ENCODE results near the gene SCCPDH. TPM values are rescaled to one million over a fixed set of nuclear protein-coding genes. Genes with fewer than 3 reads are reported as not detected.
"Not testable (repeated sequence)": the region's sequence is repeated elsewhere in the genome, so short reads cannot be mapped to it uniquely, and the experiment has no call there.

The SCCPDH gene
- polyA plus RNA-seq, 6 donors from 2014 or later = 5.6 to 13.4 (median 10.7) TPM

GRCh38 chr1:246712428-246712827, 11.8 kb upstream of the SCCPDH start:
- DNase-seq; H3K27ac Mint-ChIP-seq; H3K4me1 Mint-ChIP-seq; ATAC-seq (ENCODE audit: low read depth in 2 of 2); H3K36me3 Mint-ChIP-seq; H3K4me3 Mint-ChIP-seq: not testable (repeated sequence)
- H3K27me3 Mint-ChIP-seq = peaks cover 5 to 24% (median 23%) of the 10 kb centered on the region in 3 donors
- peaks cover 5 to 24% (median 7%) of the 10 kb centered on the region in 7 donors for H3K9me3 Mint-ChIP-seq

- H3K4me1 Mint-ChIP-seq; DNase-seq; ATAC-seq (ENCODE audit: low read depth in 2 of 2); H3K36me3 Mint-ChIP-seq; H3K27ac Mint-ChIP-seq; H3K4me3 Mint-ChIP-seq: not testable (repeated sequence)
- Mint-ChIP-seq H3K27me3 (peaks cover 14 to 18% (median 16%) of the 10 kb centered on the region in 3 donors), H3K9me3 (peaks cover 0 to 16% (median 11%) of the 10 kb centered on the region in 7 donors)
Measured at GRCh38 chr1:246719361-246719760, 4.8 kb upstream of the SCCPDH start.

GRCh38 chr1:246720814-246721213, 3.4 kb upstream of the SCCPDH start:
- not testable (repeated sequence) for DNase-seq; H3K36me3 Mint-ChIP-seq; H3K27ac Mint-ChIP-seq; ATAC-seq (ENCODE audit: low read depth in 2 of 2)
- peaks cover 0 to 16% (median 11%) of the 10 kb centered on the region in 7 donors for H3K9me3 Mint-ChIP-seq
- H3K4me3 Mint-ChIP-seq = peak overlapping the region in 2 of 8 donors; percentile 24 to 41
- H3K4me1 Mint-ChIP-seq = peaks cover 8 to 13% (median 13%) of the 10 kb centered on the region in 3 donors
- H3K27me3 Mint-ChIP-seq = peaks cover 8 to 11% (median 9%) of the 10 kb centered on the region in 3 donors

GRCh38 chr1:246722720-246723119, 1.5 kb upstream of the SCCPDH start:
- ATAC-seq (ENCODE audit: low read depth in 2 of 2) = no peak
- peaks cover 7 to 8% of the 10 kb centered on the region in 2 donors for H3K36me3 Mint-ChIP-seq
- peaks cover 0 to 9% (median 5%) of the 10 kb centered on the region in 3 donors for H3K27me3 Mint-ChIP-seq
- peaks cover 5 to 21% (median 12%) of the 10 kb centered on the region in 7 donors for H3K9me3 Mint-ChIP-seq
- peak overlapping the region in 6 of 8 donors; percentile 10 to 94 (median 56) for H3K4me3 Mint-ChIP-seq
- no peak for DNase-seq
- H3K27ac Mint-ChIP-seq = no peak overlapping the region
- peaks cover 8 to 13% (median 13%) of the 10 kb centered on the region in 3 donors for H3K4me1 Mint-ChIP-seq

GRCh38 chr1:246724731-246725095, 504 bp downstream of the SCCPDH start:
- H3K4me3 Mint-ChIP-seq = peak overlapping the region; percentile 74 to 94 (median 90)
- H3K27ac Mint-ChIP-seq = peak overlapping the region in 3 of 6 donors; percentile 0 to 53 (median 44)
- peaks cover 8 to 13% (median 13%) of the 10 kb centered on the region in 3 donors for H3K4me1 Mint-ChIP-seq
- DNase-seq = no peak
- peaks cover 21 to 28% of the 10 kb centered on the region in 2 donors for H3K36me3 Mint-ChIP-seq
- H3K27me3 Mint-ChIP-seq = peaks cover 0 to 9% (median 5%) of the 10 kb centered on the region in 3 donors
- peaks cover 13 to 34% (median 18%) of the 10 kb centered on the region in 7 donors for H3K9me3 Mint-ChIP-seq
- no peak for ATAC-seq (ENCODE audit: low read depth in 2 of 2)

GRCh38 chr1:246725191-246725590, 982 bp downstream of the SCCPDH start:
- H3K4me1 Mint-ChIP-seq = peaks cover 8 to 13% (median 13%) of the 10 kb centered on the region in 3 donors
- ATAC-seq (ENCODE audit: low read depth in 2 of 2) = no peak
- no peak for DNase-seq
- H3K27ac Mint-ChIP-seq = peak overlapping the region in 2 of 6 donors; percentile 0 to 53
- H3K4me3 Mint-ChIP-seq = peak overlapping the region; percentile 74 to 94 (median 90)
- peaks cover 26 to 33% of the 10 kb centered on the region in 2 donors for H3K36me3 Mint-ChIP-seq
- peaks cover 13 to 32% (median 19%) of the 10 kb centered on the region in 7 donors for H3K9me3 Mint-ChIP-seq
- peaks cover 0 to 9% (median 5%) of the 10 kb centered on the region in 3 donors for H3K27me3 Mint-ChIP-seq

- no peak for DNase-seq
- no peak for ATAC-seq (ENCODE audit: low read depth in 2 of 2)
Measured at GRCh38 chr1:246726255-246726679, 2.1 kb downstream of the SCCPDH start.

GRCh38 chr1:246726881-246727280, 2.7 kb downstream of the SCCPDH start:
- H3K27ac Mint-ChIP-seq = peak overlapping the region in 1 of 6 donors; percentile 17
- ATAC-seq (ENCODE audit: low read depth in 2 of 2) (no peak), DNase-seq (no peak)
- H3K4me1 Mint-ChIP-seq = peaks cover 8 to 13% (median 13%) of the 10 kb centered on the region in 3 donors
- peaks cover 0 to 5% (median 0%) of the 10 kb centered on the region in 3 donors for H3K27me3 Mint-ChIP-seq
- H3K9me3 Mint-ChIP-seq = peaks cover 10 to 27% (median 18%) of the 10 kb centered on the region in 7 donors
- H3K36me3 Mint-ChIP-seq = peaks cover 28 to 37% of the 10 kb centered on the region in 2 donors
- H3K4me3 Mint-ChIP-seq = peak overlapping the region in 1 of 8 donors; percentile 90

More at GRCh38 chr1:246726255-246726679, 2.1 kb downstream of the SCCPDH start:
- Mint-ChIP-seq H3K27ac (peak overlapping the region in 1 of 6 donors; percentile 48), H3K9me3 (peaks cover 12 to 30% (median 18%) of the 10 kb centered on the region in 7 donors), H3K4me1 (peaks cover 8 to 13% (median 13%) of the 10 kb centered on the region in 3 donors), H3K27me3 (peaks cover 0 to 5% (median 0%) of the 10 kb centered on the region in 3 donors), H3K4me3 (peak overlapping the region in 4 of 8 donors; percentile 14 to 90 (median 48)), H3K36me3 (peaks cover 28 to 37% of the 10 kb centered on the region in 2 donors)

- DNase-seq = no peak
- H3K27ac Mint-ChIP-seq = no peak overlapping the region
Measured at GRCh38 chr1:246727594-246727993, 3.4 kb downstream of the SCCPDH start.

GRCh38 chr1:246728311-246728710, 4.1 kb downstream of the SCCPDH start:
- ATAC-seq (ENCODE audit: low read depth in 2 of 2) = no peak
- peaks cover 10 to 27% (median 18%) of the 10 kb centered on the region in 7 donors for H3K9me3 Mint-ChIP-seq
- H3K4me3 Mint-ChIP-seq = no peak overlapping the region
- no peaks in the 10 kb centered on the region for H3K27me3 Mint-ChIP-seq
- peaks cover 8 to 13% (median 13%) of the 10 kb centered on the region in 3 donors for H3K4me1 Mint-ChIP-seq
- H3K36me3 Mint-ChIP-seq = peaks cover 28 to 37% of the 10 kb centered on the region in 2 donors
- peak overlapping the region in 1 of 6 donors; percentile 61 for H3K27ac Mint-ChIP-seq
- no peak for DNase-seq

More at GRCh38 chr1:246727594-246727993, 3.4 kb downstream of the SCCPDH start:
- H3K4me3 Mint-ChIP-seq = no peak overlapping the region
- peaks cover 10 to 27% (median 18%) of the 10 kb centered on the region in 7 donors for H3K9me3 Mint-ChIP-seq
- peaks cover 28 to 37% of the 10 kb centered on the region in 2 donors for H3K36me3 Mint-ChIP-seq
- H3K27me3 Mint-ChIP-seq = peaks cover 0 to 5% (median 0%) of the 10 kb centered on the region in 3 donors
- no peak for ATAC-seq (ENCODE audit: low read depth in 2 of 2)
- peaks cover 8 to 13% (median 13%) of the 10 kb centered on the region in 3 donors for H3K4me1 Mint-ChIP-seq

GRCh38 chr1:246729040-246729439, 4.8 kb downstream of the SCCPDH start:
- H3K4me3 Mint-ChIP-seq; ATAC-seq (ENCODE audit: low read depth in 2 of 2); H3K27ac Mint-ChIP-seq; DNase-seq; H3K4me1 Mint-ChIP-seq; H3K27me3 Mint-ChIP-seq: not testable (repeated sequence)
- H3K36me3 Mint-ChIP-seq = peaks cover 28 to 37% of the 10 kb centered on the region in 2 donors
- peaks cover 10 to 27% (median 18%) of the 10 kb centered on the region in 7 donors for H3K9me3 Mint-ChIP-seq

GRCh38 chr1:246730839-246731238, 6.6 kb downstream of the SCCPDH start:
- no peak for DNase-seq
- Mint-ChIP-seq H3K9me3 (peaks cover 10 to 27% (median 18%) of the 10 kb centered on the region in 7 donors), H3K27me3 (no peaks in the 10 kb centered on the region), H3K4me3 (no peak overlapping the region), H3K4me1 (no peaks in the 10 kb centered on the region), H3K27ac (peak overlapping the region in 3 of 6 donors; percentile 7 to 70 (median 15)), H3K36me3 (peaks cover 28 to 37% of the 10 kb centered on the region in 2 donors)
- no peak for ATAC-seq (ENCODE audit: low read depth in 2 of 2)

- Mint-ChIP-seq H3K27ac (peak overlapping the region in 1 of 6 donors; percentile 70), H3K9me3 (peaks cover 10 to 27% (median 18%) of the 10 kb centered on the region in 7 donors), H3K36me3 (peaks cover 28 to 37% of the 10 kb centered on the region in 2 donors)
- ATAC-seq (ENCODE audit: low read depth in 2 of 2); H3K4me1 Mint-ChIP-seq; DNase-seq; H3K4me3 Mint-ChIP-seq; H3K27me3 Mint-ChIP-seq: not testable (repeated sequence)
Measured at GRCh38 chr1:246731873-246732272, 7.7 kb downstream of the SCCPDH start.

GRCh38 chr1:246733704-246734103, 9.5 kb downstream of the SCCPDH start:
- Mint-ChIP-seq H3K36me3 (peaks cover 16 to 22% of the 10 kb centered on the region in 2 donors), H3K27ac (no peak overlapping the region), H3K9me3 (peaks cover 4 to 18% (median 10%) of the 10 kb centered on the region in 7 donors), H3K4me3 (no peak overlapping the region), H3K27me3 (no peaks in the 10 kb centered on the region), H3K4me1 (no peaks in the 10 kb centered on the region)
- DNase-seq = no peak
- ATAC-seq (ENCODE audit: low read depth in 2 of 2) = no peak
